Right lobe of liver (tissue), 6 donors: ENCODE results near the gene RNASEL. TPM values are rescaled to one million over a fixed set of nuclear protein-coding genes. Genes with fewer than 3 reads are reported as not detected.
A peak's percentile ranks its signal among the peaks of the same experiment; 100 is the strongest.

ENCODE experiments used
- ATAC-seq, 4 donors: fragments of 200-7000 bp; cut with Tn5 transposase; one replicate each; pipeline ENCODE4 v1.9.1; 2020; ENCODE audit warnings: mild to moderate bottlenecking in 4 of 4, moderate library complexity in 4 of 4
- DNase-seq, 3 donors: peaks; one replicate each; pipeline ENCODE4 v3.0.0-alpha.2; 2020
- H3K27ac ChIP-seq, 3 donors: fragments of 200-600 bp; one replicate each; pipeline ENCODE4 v1.8.0; 2022
- H3K27me3 ChIP-seq, 2 donors: fragments of 200-600 bp; one replicate each; pipeline ENCODE4 v1.8.0; 2022
- H3K36me3 ChIP-seq, 4 donors: fragments of 200-600 bp; sonication (generic) in 1 of 4; one replicate each; pipeline versions ENCODE4 v1.5.1 to v1.8.0; 2017 to 2022; ENCODE audit warnings: control low read depth in 1 of 4
- H3K4me1 ChIP-seq, 4 donors: fragments of 200-600 bp; sonication (generic) in 1 of 4; one replicate each; pipeline versions ENCODE4 v1.5.1 to v1.8.0; 2017 to 2022; ENCODE audit warnings: control low read depth in 1 of 4
- H3K4me3 ChIP-seq, 3 donors: fragments of 200-600 bp; one replicate each; pipeline ENCODE4 v1.8.0; 2022
- H3K9me3 ChIP-seq, 4 donors: fragments of 200-600 bp; sonication (generic) in 1 of 4; one replicate each; pipeline versions ENCODE4 v1.5.1 to v1.8.0; 2017 to 2022; ENCODE audit warnings: control low read depth in 1 of 4
- CTCF ChIP-seq, 4 donors: fragments of 200-600 bp in 3 of 4; fragments of 450-650 bp in 1 of 4; IDR thresholded peaks; one replicate each; pipeline versions ENCODE4 v1.5.1 to v1.8.0; 2016 to 2022; ENCODE audit warnings: antibody characterized with exemption in 4 of 4, mild to moderate bottlenecking in 2 of 4
- POLR2A ChIP-seq: fragments of 450-650 bp; IDR thresholded peaks from one replicate; pipeline ENCODE4 v1.6.1; 2017; ENCODE audit warnings: antibody characterized with exemption, mild to moderate bottlenecking
- WGBS: methylation state at CpG from one replicate; pipeline ENCODE4 v1.1.6; 2018; ENCODE audit warnings: low coverage, low lambda C conversion rate; ENCODE audit not compliant: insufficient coverage; ENCODE audit errors: missing lambda C conversion rate; 5-methylcytosine and 5-hydroxymethylcytosine counted together
- intact Hi-C, 2 donors: fragments of 100-400 bp; cut with DNase I; formaldehyde crosslinking; loops; one replicate each; pipeline versions ENCODE4 v1.11.2 to v1.14.1; 2022
- total RNA-seq, 6 experiments: library from RNA; depleted of rRNA in 2 of 6; stranded (reverse); fragments of >200 nt in 2 of 6; fragmentation: NEBNext Ultra II Directional in 3 of 6; extraction: Animal tissue kit (Norgen Biotek cat#: 25700) in 3 of 6; gene quantifications; one replicate each; pipeline versions ENCODE4 v1.1.0 to v1.2.4, GENCODE V29; 2016 to 2023
- donor health status: DM: no; HTN: yes; CAD: no.
- donor health status: DM: no; HTN: no; CAD: no.
- donor health status: DM: no; HTN: no; CAD: no.
- donor health status: DM: no; HTN: yes; CAD: no.
- donor health status: DM: no; HTN: yes; CAD: no.

The RNASEL gene
- total RNA-seq, 6 experiments from 2014 or later: 1.8 to 3.3 (median 2.1) TPM

GRCh38 chr1:182617734-182618351, 28.8 kb upstream of the RNASEL start:
- intact Hi-C loops: no loop called here
- H3K27ac ChIP-seq: no peak overlapping the region

GRCh38 chr1:182617014-182617429, 28.0 kb upstream of the RNASEL start:
- Histone ChIP-seq H3K4me3 (no peak overlapping the region), H3K36me3 (no peaks in the 10 kb centered on the region), H3K27me3 (no peaks in the 10 kb centered on the region), H3K27ac (no peak overlapping the region), H3K9me3 (no peaks in the 10 kb centered on the region), H3K4me1 (peaks cover 0 to 27% (median 3%) of the 10 kb centered on the region in 4 donors)
- WGBS: 49% methylated on average over 3 of the region's 4 CpGs
- intact Hi-C loops: no loop called here
- no peak for ATAC-seq
- no peak for DNase-seq
- TF ChIP-seq CTCF (IDR thresholded peaks at IDR 0.05) (no peak), POLR2A (no peak)

More at GRCh38 chr1:182617734-182618351, 28.8 kb upstream of the RNASEL start:
- Histone ChIP-seq H3K4me1 (peaks cover 0 to 27% (median 3%) of the 10 kb centered on the region in 4 donors), H3K27me3 (no peaks in the 10 kb centered on the region), H3K36me3 (no peaks in the 10 kb centered on the region), H3K9me3 (no peaks in the 10 kb centered on the region), H3K4me3 (no peak overlapping the region)
- TF ChIP-seq CTCF (IDR thresholded peaks at IDR 0.05) (no peak), POLR2A (no peak)
- WGBS: 52% methylated on average over 3 of the region's 6 CpGs
- DNase-seq (no peak), ATAC-seq (no peak)

GRCh38 chr1:182616130-182617013, 27.3 kb upstream of the RNASEL start:
- DNase-seq: peak; percentile 80 to 85 (median 81)
- WGBS: 9% methylated on average over 13 of the region's 17 CpGs
- TF ChIP-seq POLR2A: no peak
- no peak for TF ChIP-seq CTCF (IDR thresholded peaks at IDR 0.05)
- Histone ChIP-seq H3K9me3 (no peaks in the 10 kb centered on the region), H3K4me1 (peaks cover 0 to 27% (median 3%) of the 10 kb centered on the region in 4 donors), H3K4me3 (no peak overlapping the region), H3K36me3 (no peaks in the 10 kb centered on the region), H3K27me3 (no peaks in the 10 kb centered on the region), H3K27ac (no peak overlapping the region)
- intact Hi-C loops: no loop called here
- peak; percentile 57 to 76 (median 66) for ATAC-seq

- peak overlapping the region; percentile 39 to 66 (median 56) for H3K27ac ChIP-seq
- peak in 2 of 4 donors; percentile 2 for ATAC-seq
- no peaks in the 10 kb centered on the region for H3K36me3 ChIP-seq
- no peak for TF ChIP-seq POLR2A
- TF ChIP-seq CTCF (IDR thresholded peaks at IDR 0.05): no peak
- H3K4me1 ChIP-seq: peaks cover 0 to 27% (median 3%) of the 10 kb centered on the region in 4 donors
- peak overlapping the region in 2 of 3 donors; percentile 31 to 52 for H3K4me3 ChIP-seq
- no peaks in the 10 kb centered on the region for H3K27me3 ChIP-seq
- WGBS: 24% methylated on average over 9 of the region's 11 CpGs
- no peaks in the 10 kb centered on the region for H3K9me3 ChIP-seq
- intact Hi-C loops: no loop called here
- DNase-seq: no peak
Observed at GRCh38 chr1:182615468-182616129, 26.5 kb upstream of the RNASEL start.
